ENCODE measurements around the gene MST1. TPM values are rescaled to one million over a fixed set of nuclear protein-coding genes. Genes with fewer than 3 reads are reported as not detected.

Gene MST1
- total and polyA plus RNA-seq, 2 of the 8 experiments (the other 6 are each of a cell fraction or from before 2014, with no cell fraction given) = 6.2 to 9.5 TPM

DNA sequence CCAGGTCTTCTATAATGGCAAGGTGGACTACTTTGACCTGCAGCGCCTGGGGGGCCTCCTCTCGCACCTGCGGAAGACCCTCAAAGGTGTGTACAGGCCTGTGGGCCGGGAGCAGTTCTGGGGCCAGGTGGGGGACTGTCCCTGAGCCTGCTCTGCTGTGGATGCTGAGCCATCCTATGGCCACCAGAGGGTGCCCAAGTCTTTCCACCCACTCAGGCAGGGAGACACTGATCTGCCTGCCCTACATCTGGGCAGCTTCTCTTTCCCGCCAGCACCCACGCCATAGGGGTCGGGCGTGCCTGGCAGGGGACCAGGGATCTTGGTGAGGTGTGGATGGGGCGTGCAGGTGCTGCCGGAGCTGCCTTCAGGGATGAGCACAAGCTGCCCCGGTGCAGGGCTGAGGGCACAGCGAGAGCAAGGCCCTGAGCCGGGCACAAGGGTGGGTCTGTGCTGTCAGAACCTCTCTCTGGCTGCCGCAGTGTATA lies 14.2 kb upstream of the MST1 start:
- Histone ChIP-seq H4K20me1 (replicated peaks in 1 of 2; ENCODE audit: control insufficient read depth in 1 of 2, insufficient read depth in 2 of 2, low read length in 2 of 2) (peaks cover 0 to 15% of the 10 kb centered on the region in 2 experiments), H3K18ac (ENCODE audit: extremely low read depth, low read length) (no peak overlapping the region), H3K4me2 (ENCODE audit: insufficient read depth in 1 of 2, low read depth in 2 of 2, low read length in 2 of 2) (no peak overlapping the region), H4K8ac (ENCODE audit: extremely low read depth, insufficient read depth, low read length) (no peak overlapping the region), H2BK12ac (ENCODE audit: low read depth, low read length) (peak overlapping the region; percentile 50; the same call in 1 of the 2 replicates), H3K4me3 (ENCODE audit: extremely low read depth in 1 of 4, insufficient read depth in 2 of 4, low read depth in 3 of 4, low read length in 4 of 4) (no peak overlapping the region), H3K4me1 (replicated peaks in 1 of 4; ENCODE audit: control insufficient read depth in 3 of 4, insufficient read depth in 4 of 4, low read length in 3 of 4) (peaks cover 0 to 9% (median 5%) of the 10 kb centered on the region in 4 experiments; a peak in 5 of 7 replicates), H2BK15ac (ENCODE audit: low read length) (no peak overlapping the region), H3K4ac (replicated peaks; ENCODE audit: insufficient read length, low read depth, low read length) (no peak overlapping the region), H3K79me1 (ENCODE audit: low read depth, low read length) (no peaks in the 10 kb centered on the region), H2AFZ (ENCODE audit: low read length) (no peak overlapping the region), H4K5ac (ENCODE audit: insufficient read length, low read depth, low read length) (no peak overlapping the region), H3K23ac (ENCODE audit: insufficient read length) (no peak overlapping the region), H3K9ac (replicated peaks in 1 of 4; ENCODE audit: extremely low read depth in 1 of 4, low read depth in 3 of 4, low read length in 3 of 4) (no peak overlapping the region), H2AK5ac (ENCODE audit: low read depth, low read length) (no peak overlapping the region), H2BK120ac (replicated peaks; ENCODE audit: low read depth, low read length) (no peak overlapping the region), H2BK5ac (ENCODE audit: low read depth, low read length) (no peak overlapping the region), H3K36me3 (ENCODE audit: control insufficient read depth in 2 of 4, insufficient read depth in 4 of 4, low read length in 3 of 4) (peaks cover 4 to 5% (median 5%) of the 10 kb centered on the region in 4 experiments; a peak in 5 of 8 replicates), H3K14ac (ENCODE audit: insufficient read length) (no peak overlapping the region), H3K9me3 (ENCODE audit: insufficient read depth in 2 of 2, low read depth in 1 of 2, low read length in 1 of 2) (no peaks in the 10 kb centered on the region), H2BK20ac (ENCODE audit: low read length) (no peak overlapping the region), H3K79me2 (ENCODE audit: control insufficient read depth in 1 of 2, insufficient read depth in 2 of 2, low read length in 2 of 2) (no peaks in the 10 kb centered on the region), H3K27ac (ENCODE audit: low read depth, low read length) (no peak overlapping the region), H3K23me2 (ENCODE audit: low read depth, low read length) (no peaks in the 10 kb centered on the region), H4K91ac (replicated peaks; ENCODE audit: insufficient read length, low read length) (no peak overlapping the region), H3K27me3 (replicated peaks in 1 of 4; ENCODE audit: control insufficient read depth in 3 of 4, extremely low read depth in 1 of 4, insufficient read depth in 3 of 4, low read length in 3 of 4) (no peaks in the 10 kb centered on the region), H3K56ac (replicated peaks; ENCODE audit: insufficient read length, low read depth, low read length) (no peak overlapping the region)
- TF ChIP-seq SIN3A (conservative IDR thresholded peaks at IDR 0.05 in 1 of 2, IDR thresholded peaks at IDR 0.05 in 1 of 2; ENCODE audit: low read depth in 1 of 2, low read length in 2 of 2) = 0 out of 4 replicates have a peak, but pooled peaks of 1 of the 2 experiments have one; percentile 18
- no peak for TF ChIP-seq RNF2 (IDR thresholded peaks at IDR 0.05; ENCODE audit: borderline replicate concordance, low read depth, low read length, missing control alignments, poor library complexity, severe bottlenecking)
- peak; percentile 46; the same call in 1 of the 2 replicates for TF ChIP-seq EGR1 (IDR thresholded peaks at IDR 0.05; ENCODE audit: borderline replicate concordance, low read depth, low read length)
- TF ChIP-seq RFX5 (IDR thresholded peaks at IDR 0.05; ENCODE audit: borderline replicate concordance, low read depth, low read length) = no peak
- TF ChIP-seq GABPA (IDR thresholded peaks at IDR 0.05; ENCODE audit: borderline replicate concordance, insufficient read depth, low read length) = peak; percentile 48; the same call in 1 of the 2 replicates
- peak; percentile 88 to 91 for TF ChIP-seq RAD21 (IDR thresholded peaks at IDR 0.05 in 1 of 2, conservative IDR thresholded peaks at IDR 0.05 in 1 of 2; ENCODE audit: low read depth in 2 of 2, low read length in 2 of 2)
- TF ChIP-seq, protein P1, sequence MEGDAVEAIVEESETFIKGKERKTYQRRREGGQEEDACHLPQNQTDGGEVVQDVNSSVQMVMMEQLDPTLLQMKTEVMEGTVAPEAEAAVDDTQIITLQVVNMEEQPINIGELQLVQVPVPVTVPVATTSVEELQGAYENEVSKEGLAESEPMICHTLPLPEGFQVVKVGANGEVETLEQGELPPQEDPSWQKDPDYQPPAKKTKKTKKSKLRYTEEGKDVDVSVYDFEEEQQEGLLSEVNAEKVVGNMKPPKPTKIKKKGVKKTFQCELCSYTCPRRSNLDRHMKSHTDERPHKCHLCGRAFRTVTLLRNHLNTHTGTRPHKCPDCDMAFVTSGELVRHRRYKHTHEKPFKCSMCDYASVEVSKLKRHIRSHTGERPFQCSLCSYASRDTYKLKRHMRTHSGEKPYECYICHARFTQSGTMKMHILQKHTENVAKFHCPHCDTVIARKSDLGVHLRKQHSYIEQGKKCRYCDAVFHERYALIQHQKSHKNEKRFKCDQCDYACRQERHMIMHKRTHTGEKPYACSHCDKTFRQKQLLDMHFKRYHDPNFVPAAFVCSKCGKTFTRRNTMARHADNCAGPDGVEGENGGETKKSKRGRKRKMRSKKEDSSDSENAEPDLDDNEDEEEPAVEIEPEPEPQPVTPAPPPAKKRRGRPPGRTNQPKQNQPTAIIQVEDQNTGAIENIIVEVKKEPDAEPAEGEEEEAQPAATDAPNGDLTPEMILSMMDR (IDR thresholded peaks at IDR 0.05; ENCODE audit: control extremely low read depth in 1 of 3, insufficient read depth in 1 of 3, low read depth in 1 of 3, low read length in 3 of 3) = peak in 2 of 3 experiments; percentile 87 to 97; a peak in 3 of 4 replicates
- POLR2A ChIA-PET (ENCODE audit: partially characterized antibody) = interaction anchor here (1.1 to 5.7 kb wide), 5 partner anchors 9 to 51 kb away, joined by 3 to 57 read pairs (median 3); partner anchors contain the start of gene AMIGO3
- CTCF ChIA-PET (ENCODE audit: partially characterized antibody) = interaction anchor here (0.6 to 9.7 kb wide), 17 partner anchors 9 to 203 kb away, joined by 3 to 127 read pairs (median 3); partner anchors contain the start of genes AMIGO3 and GMPPB
- FAIRE-seq (no peak), DNase-seq (ENCODE audit: low read depth in 1 of 2, low spot score in 2 of 2) (peak in 1 of 2 experiments; percentile 76)
- 82% methylated on average over 14 of the region's 14 CpGs; no CpG with 5 or more reads in 1 of the 2 experiments for WGBS, 2 experiments (ENCODE audit: extremely low coverage in 1 of 2, insufficient coverage in 1 of 2, insufficient read length in 1 of 2, insufficient replicate concordance in 2 of 2, low coverage in 1 of 2, low lambda C conversion rate in 2 of 2, missing lambda C conversion rate in 1 of 2)
